K562 (cell line): Measurements from ENCODE around the gene HES5. TPM values are rescaled to one million over a fixed set of nuclear protein-coding genes. Genes with fewer than 3 reads are reported as not detected.

Experiments used
- ATF7 ChIP-seq: fragments of 450-650 bp; IDR thresholded peaks from 2 replicates; pipeline ENCODE4 v1.7.1; 2014; ENCODE audit warnings: mild to moderate bottlenecking, moderate library complexity
- BCL6 ChIP-seq: fragments of 250-450 bp; sonication (Bioruptor Pico); IDR thresholded peaks from 2 replicates; pipeline ENCODE4 v1.4.0; 2020
- CTCF ChIP-seq, 3 experiments: IDR thresholded peaks in 2 of 3; conservative IDR thresholded peaks in 1 of 3; 2 replicates each; pipeline ENCODE4 v1.5.1; 2011 to 2012; ENCODE audit warnings: low read length in 3 of 3, mild to moderate bottlenecking in 3 of 3, control low read depth in 2 of 3, improper control_type of control experiment in 1 of 3, inconsistent platforms in 1 of 3, low read depth in 1 of 3, mixed read lengths in 1 of 3, moderate library complexity in 1 of 3; ENCODE audit not compliant: insufficient read depth in 2 of 3
- DACH1 ChIP-seq: fragments of 450-650 bp; IDR thresholded peaks from 2 replicates; pipeline ENCODE4 v1.6.1; 2018; ENCODE audit not compliant: partially characterized antibody
- ELK3 ChIP-seq: fragments of 450-650 bp; formaldehyde crosslinking; IDR thresholded peaks from 2 replicates; pipeline ENCODE4 v1.4.0; 2020; ENCODE audit warnings: mild to moderate bottlenecking
- HMG20B ChIP-seq: fragments of 250-450 bp; sonication (Bioruptor Pico); IDR thresholded peaks from 2 replicates; pipeline ENCODE4 v1.5.0; 2021; ENCODE audit warnings: mild to moderate bottlenecking
- ID3 ChIP-seq, 2 experiments: fragments of 250-450 bp in 1 of 2; fragments of 450-650 bp in 1 of 2; sonication (Bioruptor Pico) in 1 of 2; IDR thresholded peaks; 2 replicates each; pipeline versions ENCODE4 v1.6.1 to v1.8.0; 2016 to 2021; ENCODE audit warnings: mild to moderate bottlenecking in 2 of 2, moderate library complexity in 2 of 2, missing compliant biosample characterization in 1 of 2, missing genetic modification characterization in 1 of 2
- NELFE ChIP-seq: IDR thresholded peaks from 2 replicates; pipeline ENCODE4 v1.6.1; 2011; ENCODE audit warnings: mild to moderate bottlenecking; ENCODE audit not compliant: insufficient read depth, insufficient read length
- PURB ChIP-seq: sonication (generic); formaldehyde crosslinking; IDR thresholded peaks from 2 replicates; pipeline ENCODE4 v1.9.0; 2021; ENCODE audit warnings: low read depth, mild to moderate bottlenecking, missing genetic modification reagents
- REST ChIP-seq, 2 experiments: fragments of 450-650 bp; formaldehyde crosslinking in 1 of 2; IDR thresholded peaks; 2 replicates each; pipeline versions ENCODE4 v1.4.0 to v1.6.1; 2014 to 2020; ENCODE audit warnings: mild to moderate bottlenecking in 2 of 2, borderline replicate concordance in 1 of 2, low read depth in 1 of 2
- TCF7L2 ChIP-seq: fragments of 150-350 bp; IDR thresholded peaks from 2 replicates; pipeline ENCODE4 v1.6.1; 2016; ENCODE audit warnings: low read depth, mild to moderate bottlenecking, low read length, moderate library complexity
- TFAP4 ChIP-seq: sonication (generic); formaldehyde crosslinking; IDR thresholded peaks from 2 replicates; pipeline ENCODE4 v1.8.0; 2022; ENCODE audit warnings: missing genetic modification reagents, mild to moderate bottlenecking, moderate library complexity, borderline replicate concordance
- ZBED1 ChIP-seq: IDR thresholded peaks from 2 replicates; pipeline ENCODE4 v1.6.1; 2014
- ZNF57 ChIP-seq: fragments of 450-650 bp; formaldehyde crosslinking; IDR thresholded peaks from 2 replicates; pipeline ENCODE4 v1.4.0; 2020; ENCODE audit warnings: mild to moderate bottlenecking, moderate library complexity
- ZNF785 ChIP-seq: fragments of 250-450 bp; sonication (Bioruptor Pico); IDR thresholded peaks from 2 replicates; pipeline ENCODE4 v1.4.0; 2020; ENCODE audit warnings: mild to moderate bottlenecking
- polyA plus RNA-seq, 8 experiments: library from polyadenylated mRNA; depleted of rRNA in 4 of 8; stranded (reverse) in 5 of 8; unstranded in 3 of 8; fragments of >200 nt; fragmentation: Nextera tagmentation in 2 of 8; fragmentation: Illumina TruSeq in 1 of 8; extraction: Ambion mirVana in 2 of 8; extraction: Trizol in 1 of 8; gene quantifications; 2 replicates each; pipeline versions ENCODE4 v1.2.1 to v1.2.3, GENCODE V29; 2011 to 2014; ENCODE audit warnings: inconsistent platforms in 1 of 8, missing spikeins in 1 of 8
- total RNA-seq, 7 experiments: library from RNA; depleted of rRNA in 6 of 7; stranded (reverse); fragments of >200 nt in 6 of 7; fragmentation: Illumina TruSeq in 2 of 7; extraction: Trizol in 2 of 7; gene quantifications; 2 replicates each; pipeline versions ENCODE4 v1.2.1 to v1.2.3, GENCODE V29; 2011 to 2021; ENCODE audit warnings: low replicate concordance in 1 of 7

Gene HES5
- total and polyA plus RNA-seq, 9 of the 15 experiments (the other 6 are each of a cell fraction or from before 2014, with no cell fraction given) = not detected

GRCh38 chr1:2555634-2556276 is 25.7 kb upstream of the HES5 start (continued):
- TF ChIP-seq ELK3 (CRISPR knock-in tag) (no peak), REST (IDR thresholded peaks at IDR 0.05; ENCODE audit: borderline replicate concordance) (no peak; the same call in 1 of the 2 replicates), REST (CRISPR knock-in tag; IDR thresholded peaks at IDR 0.05; ENCODE audit: low read depth) (peak; percentile 36; the same call in 1 of the 2 replicates), ZNF57 (CRISPR knock-in tag) (no peak), PURB (no peak), TFAP4 (CRISPR knock-in tag) (no peak), ZNF785 (CRISPR knock-in tag) (no peak), HMG20B (CRISPR knock-in tag) (no peak), ID3 (CRISPR knock-in tag; IDR thresholded peaks at IDR 0.05) (no peak), ID3 (tag; IDR thresholded peaks at IDR 0.05) (no peak), BCL6 (CRISPR knock-in tag) (no peak), NELFE (no peak), ATF7 (no peak), ZBED1 (no peak), DACH1 (no peak), CTCF (IDR thresholded peaks at IDR 0.05 in 2 of 3, conservative IDR thresholded peaks at IDR 0.05 in 1 of 3; ENCODE audit: insufficient read depth in 2 of 3, low read depth in 1 of 3, low read length in 3 of 3) (no peak), TCF7L2 (no peak)
